HEK293 (cell line): ENCODE data around the gene EFCAB14.

ENCODE experiments used
- CTCF ChIA-PET: fragments of 350-600 bp; formaldehyde crosslinking; extraction: SDS; loops from one replicate; lab custom pipeline; 2021; ENCODE audit warnings: antibody characterized with exemption; lab: Yijun Ruan, JAX
- POLR2A ChIA-PET: fragments of 300-600 bp; formaldehyde crosslinking; extraction: SDS; loops from one replicate; lab custom pipeline; 2020; ENCODE audit warnings: antibody characterized with exemption, inconsistent platforms; lab: Yijun Ruan, JAX
- H3K27ac ChIP-seq: fragments of 200-500 bp; sonication (Bioruptor generic); 2 replicates; pipeline ENCODE4 v1.5.1; 2014; ENCODE audit warnings: low read depth, low read length, control low read depth, inconsistent platforms; ENCODE audit errors: extremely low read depth
- H3K36me3 ChIP-seq, 2 experiments: fragments of 200-500 bp in 1 of 2; sonication (Bioruptor generic) in 1 of 2; 1 replicate in 1 of 2; 2 replicates in 1 of 2; pipeline ENCODE4 v1.5.1; 2014 to 2017; ENCODE audit warnings: inconsistent platforms in 2 of 2, low read length in 2 of 2; ENCODE audit not compliant: control insufficient read depth in 2 of 2, insufficient read depth in 1 of 2
- H3K4me1 ChIP-seq: fragments of 200-500 bp; sonication (Bioruptor generic); 2 replicates; pipeline ENCODE4 v1.5.1; 2014; ENCODE audit warnings: mild to moderate bottlenecking, low read length, inconsistent platforms; ENCODE audit not compliant: control insufficient read depth, insufficient read depth
- H3K4me3 ChIP-seq: 2 replicates; pipeline ENCODE4 v1.5.1; 2011; ENCODE audit warnings: low read depth, mild to moderate bottlenecking, control low read depth, low read length, moderate library complexity
- H3K9me3 ChIP-seq: fragments of 200-500 bp; sonication (Bioruptor generic); 2 replicates; pipeline ENCODE4 v1.5.1; 2014; ENCODE audit warnings: low read depth, low read length, inconsistent platforms; ENCODE audit not compliant: control insufficient read depth, insufficient read depth
- SETDB1 ChIP-seq: IDR thresholded peaks from one replicate; pipeline ENCODE4 v1.6.1; 2017; ENCODE audit warnings: mild to moderate bottlenecking, low read length, moderate library complexity, mixed read lengths; ENCODE audit not compliant: insufficient read length
- SP2 ChIP-seq: fragments of 450-650 bp; formaldehyde crosslinking; IDR thresholded peaks from 2 replicates; pipeline ENCODE4 v1.5.1; 2016; ENCODE audit warnings: missing biosample characterization, missing genetic modification characterization
- ZFP69B ChIP-seq: fragments of 450-650 bp; formaldehyde crosslinking; IDR thresholded peaks from 2 replicates; pipeline ENCODE4 v1.5.1; 2016; ENCODE audit warnings: missing biosample characterization, missing genetic modification characterization
- ZNF138 ChIP-seq: fragments of 450-650 bp; formaldehyde crosslinking; IDR thresholded peaks from 2 replicates; pipeline ENCODE4 v1.5.1; 2016; ENCODE audit warnings: missing biosample characterization, missing genetic modification characterization, borderline replicate concordance
- ZNF391 ChIP-seq: fragments of 450-650 bp; formaldehyde crosslinking; IDR thresholded peaks from 2 replicates; pipeline ENCODE4 v1.5.1; 2016; ENCODE audit warnings: low read depth, missing biosample characterization, missing genetic modification characterization, borderline replicate concordance
- ZNF404 ChIP-seq: fragments of 450-650 bp; formaldehyde crosslinking; IDR thresholded peaks from 2 replicates; pipeline ENCODE4 v1.5.1; 2017; ENCODE audit warnings: missing biosample characterization, missing genetic modification characterization
- ZNF561 ChIP-seq: fragments of 450-650 bp; IDR thresholded peaks from 2 replicates; pipeline ENCODE4 v1.5.1; 2018; ENCODE audit warnings: missing biosample characterization, missing genetic modification characterization, borderline replicate concordance
- ZNF658 ChIP-seq: fragments of 450-650 bp; formaldehyde crosslinking; IDR thresholded peaks from 2 replicates; pipeline ENCODE4; 2016; ENCODE audit warnings: missing biosample characterization, missing genetic modification characterization
- TF ChIP-seq, protein P1 (sequence below): fragments of 450-650 bp; IDR thresholded peaks from 2 replicates; pipeline ENCODE4 v1.5.1; 2018; ENCODE audit warnings: missing biosample characterization, missing genetic modification characterization
- TF ChIP-seq, protein P2 (sequence below): fragments of 450-650 bp; formaldehyde crosslinking; conservative IDR thresholded peaks from 2 replicates; pipeline ENCODE4 v1.5.1; 2016; ENCODE audit warnings: low read depth, missing biosample characterization, missing genetic modification characterization
- TF ChIP-seq, protein P3 (sequence below): fragments of 450-650 bp; formaldehyde crosslinking; IDR thresholded peaks from 2 replicates; pipeline ENCODE4 v1.5.1; 2016; ENCODE audit warnings: missing biosample characterization, missing genetic modification characterization, borderline replicate concordance
- TF ChIP-seq, protein P4 (sequence below): fragments of 450-650 bp; formaldehyde crosslinking; IDR thresholded peaks from 2 replicates; pipeline ENCODE4 v1.5.1; 2016; ENCODE audit warnings: missing biosample characterization, missing genetic modification characterization
- TF ChIP-seq, protein P5 (sequence below): fragments of 450-650 bp; IDR thresholded peaks from 2 replicates; pipeline ENCODE4 v1.5.1; 2018; ENCODE audit warnings: missing biosample characterization, mild to moderate bottlenecking, missing genetic modification characterization

The EFCAB14 gene

DNA sequence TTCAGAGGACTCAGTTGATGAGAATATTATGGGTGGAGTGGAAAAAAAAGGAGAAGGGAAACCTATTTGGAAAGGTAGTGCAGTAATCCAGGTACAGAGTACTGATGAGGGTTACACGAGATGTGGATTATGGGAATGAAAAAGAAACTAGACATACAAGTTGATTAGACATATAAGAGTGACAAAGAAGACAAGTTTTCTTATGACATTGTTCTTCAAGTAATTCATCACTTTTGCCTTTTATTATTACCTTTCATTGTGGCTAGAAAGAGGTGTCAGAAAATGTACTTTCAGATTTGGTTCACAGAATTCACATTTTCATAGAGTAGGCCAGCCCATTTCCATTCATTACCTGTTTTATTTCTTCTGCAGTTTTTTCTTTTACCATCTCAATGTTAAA, 61.1 kb downstream of the EFCAB14 start (continued):
- TF ChIP-seq ZNF658 (tag by site-specific recombination), result no peak
- TF ChIP-seq ZNF404 (tag by site-specific recombination), result no peak
- TF ChIP-seq, protein P1, sequence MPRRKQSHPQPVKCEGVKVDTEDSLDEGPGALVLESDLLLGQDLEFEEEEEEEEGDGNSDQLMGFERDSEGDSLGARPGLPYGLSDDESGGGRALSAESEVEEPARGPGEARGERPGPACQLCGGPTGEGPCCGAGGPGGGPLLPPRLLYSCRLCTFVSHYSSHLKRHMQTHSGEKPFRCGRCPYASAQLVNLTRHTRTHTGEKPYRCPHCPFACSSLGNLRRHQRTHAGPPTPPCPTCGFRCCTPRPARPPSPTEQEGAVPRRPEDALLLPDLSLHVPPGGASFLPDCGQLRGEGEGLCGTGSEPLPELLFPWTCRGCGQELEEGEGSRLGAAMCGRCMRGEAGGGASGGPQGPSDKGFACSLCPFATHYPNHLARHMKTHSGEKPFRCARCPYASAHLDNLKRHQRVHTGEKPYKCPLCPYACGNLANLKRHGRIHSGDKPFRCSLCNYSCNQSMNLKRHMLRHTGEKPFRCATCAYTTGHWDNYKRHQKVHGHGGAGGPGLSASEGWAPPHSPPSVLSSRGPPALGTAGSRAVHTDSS (tag by site-specific recombination), result no peak
- no peak for TF ChIP-seq ZFP69B (tag by site-specific recombination)
- TF ChIP-seq, protein P2, sequence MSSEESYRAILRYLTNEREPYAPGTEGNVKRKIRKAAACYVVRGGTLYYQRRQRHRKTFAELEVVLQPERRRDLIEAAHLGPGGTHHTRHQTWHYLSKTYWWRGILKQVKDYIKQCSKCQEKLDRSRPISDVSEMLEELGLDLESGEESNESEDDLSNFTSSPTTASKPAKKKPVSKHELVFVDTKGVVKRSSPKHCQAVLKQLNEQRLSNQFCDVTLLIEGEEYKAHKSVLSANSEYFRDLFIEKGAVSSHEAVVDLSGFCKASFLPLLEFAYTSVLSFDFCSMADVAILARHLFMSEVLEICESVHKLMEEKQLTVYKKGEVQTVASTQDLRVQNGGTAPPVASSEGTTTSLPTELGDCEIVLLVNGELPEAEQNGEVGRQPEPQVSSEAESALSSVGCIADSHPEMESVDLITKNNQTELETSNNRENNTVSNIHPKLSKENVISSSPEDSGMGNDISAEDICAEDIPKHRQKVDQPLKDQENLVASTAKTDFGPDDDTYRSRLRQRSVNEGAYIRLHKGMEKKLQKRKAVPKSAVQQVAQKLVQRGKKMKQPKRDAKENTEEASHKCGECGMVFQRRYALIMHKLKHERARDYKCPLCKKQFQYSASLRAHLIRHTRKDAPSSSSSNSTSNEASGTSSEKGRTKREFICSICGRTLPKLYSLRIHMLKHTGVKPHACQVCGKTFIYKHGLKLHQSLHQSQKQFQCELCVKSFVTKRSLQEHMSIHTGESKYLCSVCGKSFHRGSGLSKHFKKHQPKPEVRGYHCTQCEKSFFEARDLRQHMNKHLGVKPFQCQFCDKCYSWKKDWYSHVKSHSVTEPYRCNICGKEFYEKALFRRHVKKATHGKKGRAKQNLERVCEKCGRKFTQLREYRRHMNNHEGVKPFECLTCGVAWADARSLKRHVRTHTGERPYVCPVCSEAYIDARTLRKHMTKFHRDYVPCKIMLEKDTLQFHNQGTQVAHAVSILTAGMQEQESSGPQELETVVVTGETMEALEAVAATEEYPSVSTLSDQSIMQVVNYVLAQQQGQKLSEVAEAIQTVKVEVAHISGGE (tag by site-specific recombination), result no peak
- TF ChIP-seq ZNF138 (tag by site-specific recombination), result no peak
- TF ChIP-seq, protein P3, sequence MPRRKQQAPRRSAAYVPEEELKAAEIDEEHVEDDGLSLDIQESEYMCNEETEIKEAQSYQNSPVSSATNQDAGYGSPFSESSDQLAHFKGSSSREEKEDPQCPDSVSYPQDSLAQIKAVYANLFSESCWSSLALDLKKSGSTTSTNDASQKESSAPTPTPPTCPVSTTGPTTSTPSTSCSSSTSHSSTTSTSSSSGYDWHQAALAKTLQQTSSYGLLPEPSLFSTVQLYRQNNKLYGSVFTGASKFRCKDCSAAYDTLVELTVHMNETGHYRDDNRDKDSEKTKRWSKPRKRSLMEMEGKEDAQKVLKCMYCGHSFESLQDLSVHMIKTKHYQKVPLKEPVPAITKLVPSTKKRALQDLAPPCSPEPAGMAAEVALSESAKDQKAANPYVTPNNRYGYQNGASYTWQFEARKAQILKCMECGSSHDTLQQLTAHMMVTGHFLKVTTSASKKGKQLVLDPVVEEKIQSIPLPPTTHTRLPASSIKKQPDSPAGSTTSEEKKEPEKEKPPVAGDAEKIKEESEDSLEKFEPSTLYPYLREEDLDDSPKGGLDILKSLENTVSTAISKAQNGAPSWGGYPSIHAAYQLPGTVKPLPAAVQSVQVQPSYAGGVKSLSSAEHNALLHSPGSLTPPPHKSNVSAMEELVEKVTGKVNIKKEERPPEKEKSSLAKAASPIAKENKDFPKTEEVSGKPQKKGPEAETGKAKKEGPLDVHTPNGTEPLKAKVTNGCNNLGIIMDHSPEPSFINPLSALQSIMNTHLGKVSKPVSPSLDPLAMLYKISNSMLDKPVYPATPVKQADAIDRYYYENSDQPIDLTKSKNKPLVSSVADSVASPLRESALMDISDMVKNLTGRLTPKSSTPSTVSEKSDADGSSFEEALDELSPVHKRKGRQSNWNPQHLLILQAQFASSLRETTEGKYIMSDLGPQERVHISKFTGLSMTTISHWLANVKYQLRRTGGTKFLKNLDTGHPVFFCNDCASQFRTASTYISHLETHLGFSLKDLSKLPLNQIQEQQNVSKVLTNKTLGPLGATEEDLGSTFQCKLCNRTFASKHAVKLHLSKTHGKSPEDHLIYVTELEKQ, result no peak

DNA sequence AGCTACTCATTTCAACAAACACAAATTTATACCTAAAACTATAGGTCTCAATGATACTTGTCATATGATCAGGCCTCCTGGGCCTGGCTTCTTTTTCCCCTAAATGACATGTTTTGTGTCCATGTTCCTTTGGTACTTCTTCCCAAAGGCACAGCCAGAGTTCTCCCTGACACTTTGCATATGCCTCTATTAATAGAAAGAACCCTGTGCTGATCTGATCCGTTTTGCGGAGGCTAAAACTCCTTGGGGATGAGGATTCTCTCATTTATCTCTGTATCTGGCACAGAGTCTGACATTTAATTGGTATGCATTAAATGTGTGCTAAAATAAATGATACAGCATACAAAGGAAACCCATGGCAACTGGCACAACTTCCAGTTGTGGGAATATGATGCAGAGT, 62.3 kb downstream of the EFCAB14 start:
- CTCF ChIA-PET, result interaction anchor here (0.7 to 1.3 kb wide), 3 partner anchors 34 to 464 kb away, joined by 3 read pairs; no protein-coding TSS in a partner anchor
- H3K9me3 ChIP-seq, result no peaks in the 10 kb centered on the region
- TF ChIP-seq, protein P4, sequence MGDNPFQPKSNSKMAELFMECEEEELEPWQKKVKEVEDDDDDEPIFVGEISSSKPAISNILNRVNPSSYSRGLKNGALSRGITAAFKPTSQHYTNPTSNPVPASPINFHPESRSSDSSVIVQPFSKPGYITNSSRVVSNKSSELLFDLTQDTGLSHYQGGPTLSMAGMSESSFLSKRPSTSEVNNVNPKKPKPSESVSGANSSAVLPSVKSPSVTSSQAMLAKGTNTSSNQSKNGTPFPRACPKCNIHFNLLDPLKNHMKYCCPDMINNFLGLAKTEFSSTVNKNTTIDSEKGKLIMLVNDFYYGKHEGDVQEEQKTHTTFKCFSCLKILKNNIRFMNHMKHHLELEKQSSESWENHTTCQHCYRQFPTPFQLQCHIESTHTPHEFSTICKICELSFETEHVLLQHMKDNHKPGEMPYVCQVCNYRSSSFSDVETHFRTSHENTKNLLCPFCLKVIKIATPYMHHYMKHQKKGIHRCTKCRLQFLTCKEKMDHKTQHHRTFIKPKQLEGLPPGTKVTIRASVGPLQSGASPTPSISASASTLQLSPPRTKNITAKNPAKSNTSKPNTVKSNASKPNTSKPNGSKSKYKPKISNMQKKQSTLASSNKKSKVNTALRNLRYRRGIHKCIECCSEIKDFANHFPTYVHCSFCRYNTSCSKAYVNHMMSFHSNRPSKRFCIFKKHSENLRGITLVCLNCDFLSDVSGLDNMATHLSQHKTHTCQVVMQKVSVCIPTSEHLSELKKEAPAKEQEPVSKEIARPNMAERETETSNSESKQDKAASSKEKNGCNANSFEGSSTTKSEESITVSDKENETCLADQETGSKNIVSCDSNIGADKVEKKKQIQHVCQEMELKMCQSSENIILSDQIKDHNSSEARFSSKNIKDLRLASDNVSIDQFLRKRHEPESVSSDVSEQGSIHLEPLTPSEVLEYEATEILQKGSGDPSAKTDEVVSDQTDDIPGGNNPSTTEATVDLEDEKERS, result no peak
- TF ChIP-seq SP2 (tag by site-specific recombination), result no peak
- TF ChIP-seq, protein P5, sequence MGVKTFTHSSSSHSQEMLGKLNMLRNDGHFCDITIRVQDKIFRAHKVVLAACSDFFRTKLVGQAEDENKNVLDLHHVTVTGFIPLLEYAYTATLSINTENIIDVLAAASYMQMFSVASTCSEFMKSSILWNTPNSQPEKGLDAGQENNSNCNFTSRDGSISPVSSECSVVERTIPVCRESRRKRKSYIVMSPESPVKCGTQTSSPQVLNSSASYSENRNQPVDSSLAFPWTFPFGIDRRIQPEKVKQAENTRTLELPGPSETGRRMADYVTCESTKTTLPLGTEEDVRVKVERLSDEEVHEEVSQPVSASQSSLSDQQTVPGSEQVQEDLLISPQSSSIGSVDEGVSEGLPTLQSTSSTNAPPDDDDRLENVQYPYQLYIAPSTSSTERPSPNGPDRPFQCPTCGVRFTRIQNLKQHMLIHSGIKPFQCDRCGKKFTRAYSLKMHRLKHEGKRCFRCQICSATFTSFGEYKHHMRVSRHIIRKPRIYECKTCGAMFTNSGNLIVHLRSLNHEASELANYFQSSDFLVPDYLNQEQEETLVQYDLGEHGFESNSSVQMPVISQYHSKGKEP (tag by site-specific recombination), result no peak
- TF ChIP-seq ZNF561 (tag by site-specific recombination), result no peak
- no peak for TF ChIP-seq SETDB1
- no peak for TF ChIP-seq ZNF391 (tag by site-specific recombination)
- TF ChIP-seq, all 188 proteins: peak for 0
- Histone ChIP-seq H3K4me3 (no peak overlapping the region), H3K4me1 (no peaks in the 10 kb centered on the region), H3K27ac (no peak overlapping the region), H3K36me3 (peaks cover 13 to 87% of the 10 kb centered on the region in 2 experiments)
- POLR2A ChIA-PET, result no interaction called here
